Measurements from ENCODE around the gene WNT7B. TPM values are rescaled to one million over a fixed set of nuclear protein-coding genes. Genes with fewer than 3 reads are reported as not detected.

WNT7B gene
- total and polyA plus RNA-seq, 2 experiments from 2014 or later = 0.10 TPM; not detected in 1

- TF ChIP-seq CTCF (conservative IDR thresholded peaks at IDR 0.05; ENCODE audit: low read depth in 2 of 2) (no peak), ETS1 (IDR thresholded peaks at IDR 0.05) (no peak), NANOG (IDR thresholded peaks at IDR 0.05; ENCODE audit: borderline replicate concordance) (no peak), EZH2phosphoT487 (IDR thresholded peaks at IDR 0.05; ENCODE audit: unreplicated experiment) (no peak), JUNB (IDR thresholded peaks at IDR 0.05; ENCODE audit: unreplicated experiment) (no peak)
These were observed 92.5 kb downstream of the WNT7B start (continued) for GRCh38 chr22:45884201-45885062.

GRCh38 chr22:45883811-45884170 is 93.2 kb downstream of the WNT7B start:
- H3K4me3 Mint-ChIP-seq = no peak overlapping the region
- H3K27me3 ChIP-seq (ENCODE audit: insufficient read depth) = no peaks in the 10 kb centered on the region
- no peaks in the 10 kb centered on the region for H3K9me2 ChIP-seq (ENCODE audit: insufficient read depth)
- no peak overlapping the region for H3K27ac Mint-ChIP-seq
- H4K20me1 ChIP-seq (replicated peaks; ENCODE audit: insufficient read depth) = no peaks in the 10 kb centered on the region
- peaks cover 10% of the 10 kb centered on the region for H3K4me1 Mint-ChIP-seq
- H3K79me2 ChIP-seq (replicated peaks; ENCODE audit: insufficient read depth) = no peaks in the 10 kb centered on the region
- no peaks in the 10 kb centered on the region for H3F3A ChIP-seq (replicated peaks; ENCODE audit: low read depth)
- ATAC-seq = no peak
- H3K36me3 ChIP-seq (ENCODE audit: insufficient read depth) = no peaks in the 10 kb centered on the region
- H3K27ac ChIP-seq (ENCODE audit: low read depth) = no peak overlapping the region
- no peaks in the 10 kb centered on the region; the same call in 1 of the 2 replicates for H3K4me1 ChIP-seq (ENCODE audit: insufficient read depth)
- H3K27me3 Mint-ChIP-seq (ENCODE audit: insufficient read depth, low read depth, poor library complexity) = peaks cover 39% of the 10 kb centered on the region
- DNase-seq (ENCODE audit: low spot score) = no peak
- no peak overlapping the region for H3K4me2 ChIP-seq
- H3K4me3 ChIP-seq = no peak overlapping the region
- H2AFZ ChIP-seq = no peak overlapping the region
- H3K36me3 Mint-ChIP-seq (ENCODE audit: low read depth) = no peaks in the 10 kb centered on the region
- no peaks in the 10 kb centered on the region; the same call in 2 of the 3 replicates for H3K9me3 Mint-ChIP-seq
- TF ChIP-seq ZNF462 (CRISPR knock-in tag; IDR thresholded peaks at IDR 0.05) (no peak), EZH2 (IDR thresholded peaks at IDR 0.05; ENCODE audit: low read depth, unreplicated experiment) (no peak), POLR2AphosphoS5 (IDR thresholded peaks at IDR 0.05; ENCODE audit: low read depth) (no peak), ZNF331 (CRISPR knock-in tag; IDR thresholded peaks at IDR 0.05; ENCODE audit: low read depth) (no peak), NANOG (IDR thresholded peaks at IDR 0.05; ENCODE audit: borderline replicate concordance) (no peak), EZH2phosphoT487 (IDR thresholded peaks at IDR 0.05; ENCODE audit: unreplicated experiment) (no peak), CTCF (conservative IDR thresholded peaks at IDR 0.05; ENCODE audit: low read depth in 2 of 2) (no peak), CREB1 (CRISPR knock-in tag; IDR thresholded peaks at IDR 0.05; ENCODE audit: low read depth) (no peak), JUNB (IDR thresholded peaks at IDR 0.05; ENCODE audit: unreplicated experiment) (no peak), ETS1 (IDR thresholded peaks at IDR 0.05) (no peak)

Data from GM23338 (cell line).